Breast epithelium (tissue), 4 donors: ENCODE results near the gene GPATCH3. TPM values are rescaled to one million over a fixed set of nuclear protein-coding genes. Genes with fewer than 3 reads are reported as not detected.

Experiments
- DNase-seq, 2 donors: peaks; one replicate each; pipeline ENCODE4 v3.0.0-alpha.2; 2019; ENCODE audit warnings: low spot score in 2 of 2
- H3K27ac ChIP-seq, 2 donors: fragments of 200-600 bp; sonication (generic) in 1 of 2; one replicate each; pipeline ENCODE4 v1.5.1; 2016 to 2019; ENCODE audit warnings: mild to moderate bottlenecking in 1 of 2
- H3K27me3 ChIP-seq, 2 donors: fragments of 200-600 bp; sonication (generic) in 1 of 2; one replicate each; pipeline versions ENCODE4 v1.5.1 to v1.6.0; 2017 to 2019; ENCODE audit warnings: control low read depth in 1 of 2, mild to moderate bottlenecking in 1 of 2
- H3K36me3 ChIP-seq: fragments of 200-600 bp; one replicate; pipeline ENCODE4 v1.5.1; 2019
- H3K4me1 ChIP-seq, 2 donors: fragments of 200-600 bp; sonication (generic); one replicate each; pipeline ENCODE4 v1.5.1; 2016 to 2019; ENCODE audit warnings: control low read depth in 1 of 2
- H3K4me3 ChIP-seq, 3 donors: fragments of 200-600 bp; sonication (generic); 1 replicate in 2 of 3; 2 replicates in 1 of 3; pipeline ENCODE4 v1.5.1; 2016 to 2019; ENCODE audit warnings: mild to moderate bottlenecking in 3 of 3, moderate library complexity in 2 of 3
- H3K9me3 ChIP-seq, 2 donors: fragments of 200-600 bp; sonication (generic) in 1 of 2; one replicate each; pipeline ENCODE4 v1.5.1; 2016 to 2019; ENCODE audit warnings: control low read depth in 1 of 2
- POLR2A ChIP-seq: fragments of 450-650 bp; IDR thresholded peaks from one replicate; pipeline ENCODE4 v1.6.1; 2016; ENCODE audit warnings: antibody characterized with exemption, mild to moderate bottlenecking, moderate library complexity
- POLR2AphosphoS5 ChIP-seq, 3 donors: sonication (generic); formaldehyde crosslinking; IDR thresholded peaks; one replicate each; pipeline ENCODE4 v1.6.1; 2017; ENCODE audit warnings: antibody characterized with exemption in 3 of 3
- intact Hi-C: fragments of 100-400 bp; cut with DNase I; formaldehyde crosslinking; loops from one replicate; pipeline ENCODE4 v1.15.1; 2023; ENCODE audit warnings: low total_unique reads
- total RNA-seq, 3 donors: library from RNA; depleted of rRNA; stranded (reverse); fragments of >200 nt; gene quantifications; one replicate each; pipeline ENCODE4 v1.1.0, GENCODE V29; 2016
- TF ChIP-seq, protein P1 (sequence below), 3 donors: fragments of 450-650 bp; IDR thresholded peaks; one replicate each; pipeline ENCODE4 v1.5.1; 2016 to 2017; ENCODE audit warnings: antibody characterized with exemption in 3 of 3, mild to moderate bottlenecking in 3 of 3, moderate library complexity in 3 of 3

The GPATCH3 gene
- total RNA-seq, 3 donors from 2014 or later: 8.3 to 13.5 (median 11.8) TPM

DNA sequence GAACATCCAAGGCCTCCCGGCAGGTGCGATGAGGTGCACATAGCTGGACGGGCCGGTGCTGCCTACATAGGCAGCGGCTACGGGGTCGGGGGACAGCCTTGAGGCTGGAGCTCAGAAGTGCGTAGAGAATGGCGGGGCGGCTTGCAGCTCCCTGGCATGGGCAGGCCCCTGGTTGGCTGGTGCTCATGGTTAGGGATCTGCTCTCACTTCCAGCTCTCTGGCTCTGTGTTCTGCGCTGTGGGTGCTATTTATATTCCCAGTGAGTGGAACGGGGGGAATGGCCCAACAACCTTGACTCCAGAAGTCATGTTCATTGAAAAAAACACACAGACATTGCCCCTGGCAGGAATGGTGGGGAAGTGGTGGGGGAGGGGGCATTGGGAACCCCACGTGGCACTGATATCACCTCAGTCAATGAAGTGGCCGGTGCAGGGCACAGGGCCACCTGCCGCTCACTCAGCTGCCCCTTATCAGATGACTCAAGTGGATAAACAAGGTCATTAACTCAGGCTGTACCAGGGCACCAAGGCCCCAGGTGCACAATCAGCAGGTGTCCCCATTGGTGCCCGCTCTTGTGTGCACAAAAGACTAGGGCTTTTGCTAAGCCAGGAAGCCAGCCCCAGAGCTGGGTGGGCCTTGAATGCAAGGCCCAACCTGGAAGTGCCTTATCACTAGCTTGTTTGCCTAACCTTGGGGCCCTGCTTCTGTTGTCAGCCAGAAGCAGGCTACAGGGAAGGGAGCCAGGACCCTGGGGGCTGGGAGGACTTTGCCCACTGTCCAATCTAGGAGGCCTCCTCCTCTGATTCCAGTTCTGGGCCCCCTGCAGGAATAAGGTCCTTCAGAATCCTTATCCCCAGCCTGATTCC lies 13.7 kb upstream of the GPATCH3 start, which contains the start of gene NR0B2:
NR0B2 (minus strand) TSS at position 222 of the 866 bp plus-strand sequence; CDS start at position 187, 35 bp downstream.
- Histone ChIP-seq H3K4me3 (no peak within 1 kb of the TSS), H3K27ac (no peak within 1 kb of the TSS), H3K27me3 (no peaks in the 10 kb centered on the region), H3K36me3 (no peaks in the 10 kb centered on the region), H3K4me1 (no peaks in the 10 kb centered on the region), H3K9me3 (no peaks in the 10 kb centered on the region)
- no peak for DNase-seq
- intact Hi-C loops: no loop called here
- TF ChIP-seq POLR2A (no peak), POLR2AphosphoS5 (IDR thresholded peaks at IDR 0.05) (no peak)
- TF ChIP-seq, protein P1, sequence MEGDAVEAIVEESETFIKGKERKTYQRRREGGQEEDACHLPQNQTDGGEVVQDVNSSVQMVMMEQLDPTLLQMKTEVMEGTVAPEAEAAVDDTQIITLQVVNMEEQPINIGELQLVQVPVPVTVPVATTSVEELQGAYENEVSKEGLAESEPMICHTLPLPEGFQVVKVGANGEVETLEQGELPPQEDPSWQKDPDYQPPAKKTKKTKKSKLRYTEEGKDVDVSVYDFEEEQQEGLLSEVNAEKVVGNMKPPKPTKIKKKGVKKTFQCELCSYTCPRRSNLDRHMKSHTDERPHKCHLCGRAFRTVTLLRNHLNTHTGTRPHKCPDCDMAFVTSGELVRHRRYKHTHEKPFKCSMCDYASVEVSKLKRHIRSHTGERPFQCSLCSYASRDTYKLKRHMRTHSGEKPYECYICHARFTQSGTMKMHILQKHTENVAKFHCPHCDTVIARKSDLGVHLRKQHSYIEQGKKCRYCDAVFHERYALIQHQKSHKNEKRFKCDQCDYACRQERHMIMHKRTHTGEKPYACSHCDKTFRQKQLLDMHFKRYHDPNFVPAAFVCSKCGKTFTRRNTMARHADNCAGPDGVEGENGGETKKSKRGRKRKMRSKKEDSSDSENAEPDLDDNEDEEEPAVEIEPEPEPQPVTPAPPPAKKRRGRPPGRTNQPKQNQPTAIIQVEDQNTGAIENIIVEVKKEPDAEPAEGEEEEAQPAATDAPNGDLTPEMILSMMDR (IDR thresholded peaks at IDR 0.05): no peak

DNA sequence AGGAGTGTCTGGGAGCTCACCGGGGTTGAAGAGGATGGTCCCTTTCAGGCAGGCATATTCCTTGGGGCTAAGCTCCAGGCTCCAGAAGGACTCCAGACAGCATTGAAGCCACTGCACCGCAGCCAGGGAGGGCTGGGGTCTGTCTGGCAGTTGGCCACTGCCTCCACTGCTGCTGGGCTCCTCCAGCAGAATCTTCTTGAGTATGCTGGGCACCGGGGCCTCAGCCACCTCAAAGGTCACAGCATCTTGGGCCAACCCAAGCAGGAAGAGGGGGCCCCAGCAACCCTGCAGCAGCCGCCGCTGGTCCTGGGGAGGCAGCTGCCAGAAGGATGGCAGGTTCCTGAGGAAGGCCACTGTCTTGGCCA lies 13.1 kb upstream of the GPATCH3 start:
- intact Hi-C loops: no loop called here
- TF ChIP-seq POLR2AphosphoS5 (IDR thresholded peaks at IDR 0.05) (no peak), POLR2A (no peak)
- TF ChIP-seq, protein P1 (IDR thresholded peaks at IDR 0.05): no peak
- no peak for DNase-seq
- no peaks in the 10 kb centered on the region for H3K4me1 ChIP-seq
- no peaks in the 10 kb centered on the region for H3K36me3 ChIP-seq
- H3K27me3 ChIP-seq: no peaks in the 10 kb centered on the region
- no peak overlapping the region for H3K27ac ChIP-seq
- no peak overlapping the region for H3K4me3 ChIP-seq
- no peaks in the 10 kb centered on the region for H3K9me3 ChIP-seq

DNA sequence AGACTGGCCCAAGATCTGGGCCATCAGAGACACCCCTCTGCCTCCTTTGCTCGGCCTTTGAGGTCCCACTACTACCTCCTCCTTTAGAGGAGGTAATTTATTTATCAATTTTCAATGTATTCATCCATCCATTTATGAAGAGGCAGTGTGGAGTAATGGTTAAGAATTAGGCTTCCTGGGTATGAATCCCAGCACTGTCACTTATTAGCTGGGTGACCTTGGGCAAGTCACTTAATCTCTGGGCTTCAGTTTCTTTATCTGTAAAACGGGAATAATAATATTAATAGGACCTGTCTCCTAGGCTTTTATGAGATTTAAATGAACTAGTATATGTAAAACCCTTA lies 11.9 kb upstream of the GPATCH3 start:
- DNase-seq: no peak
- H3K27ac ChIP-seq: no peak overlapping the region
- H3K4me3 ChIP-seq: no peak overlapping the region
- H3K9me3 ChIP-seq: no peaks in the 10 kb centered on the region
- H3K27me3 ChIP-seq: no peaks in the 10 kb centered on the region
- intact Hi-C loops: no loop called here
- no peaks in the 10 kb centered on the region for H3K36me3 ChIP-seq
- H3K4me1 ChIP-seq: no peaks in the 10 kb centered on the region
- TF ChIP-seq POLR2A: no peak
- TF ChIP-seq, protein P1 (IDR thresholded peaks at IDR 0.05): no peak
- TF ChIP-seq POLR2AphosphoS5 (IDR thresholded peaks at IDR 0.05): no peak

DNA sequence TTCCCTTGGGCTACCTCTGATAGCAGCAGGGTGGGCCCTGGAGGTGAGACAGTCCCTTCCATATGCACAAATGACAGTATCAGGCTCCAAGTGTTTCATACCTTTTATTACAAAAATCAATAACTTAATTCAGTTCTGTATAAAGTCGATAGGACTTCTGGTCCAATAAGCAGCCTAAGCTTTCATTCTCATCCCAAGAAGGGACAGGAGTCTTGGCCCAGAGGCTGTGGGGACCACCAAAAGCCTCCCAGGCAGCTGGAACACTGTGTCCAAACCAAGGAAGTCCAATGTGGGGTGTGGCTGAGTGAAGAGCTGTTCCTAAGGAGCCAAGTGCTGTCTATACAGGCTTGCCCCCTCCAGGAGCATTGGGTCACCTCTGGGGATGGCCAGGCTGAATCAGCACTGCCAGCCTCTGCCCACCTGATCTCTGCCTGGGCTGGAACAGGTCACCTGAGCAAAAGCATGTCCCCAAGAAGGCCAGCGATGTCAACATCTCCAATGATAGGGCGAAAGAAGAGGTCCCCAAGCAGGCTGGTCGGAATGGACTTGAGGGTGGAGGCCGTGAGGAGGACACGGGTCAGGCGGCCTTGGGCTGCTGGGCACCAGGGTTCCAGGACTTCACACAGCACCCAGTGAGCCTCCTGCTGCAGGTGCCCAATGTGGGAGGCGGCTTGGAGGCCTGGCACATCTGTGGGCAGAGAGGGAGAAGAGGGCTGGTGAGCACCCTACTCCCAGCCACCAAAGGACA lies 11.3 kb upstream of the GPATCH3 start:
- no peaks in the 10 kb centered on the region for H3K9me3 ChIP-seq
- H3K27me3 ChIP-seq: no peaks in the 10 kb centered on the region
- no peaks in the 10 kb centered on the region for H3K4me1 ChIP-seq
- TF ChIP-seq POLR2AphosphoS5 (IDR thresholded peaks at IDR 0.05) (no peak), POLR2A (no peak)
- TF ChIP-seq, protein P1 (IDR thresholded peaks at IDR 0.05): no peak
- DNase-seq: no peak
- no peak overlapping the region for H3K27ac ChIP-seq
- H3K4me3 ChIP-seq: no peak overlapping the region
- intact Hi-C loops: no loop called here
- no peaks in the 10 kb centered on the region for H3K36me3 ChIP-seq
